NCI-H128 (cell line): ENCODE results near the gene CMTM8.
"Not testable (repeated sequence)": the region's sequence is repeated elsewhere in the genome, so short reads cannot be mapped to it uniquely, and the experiment has no call there.

Experiments used
- DNase-seq: peaks from one replicate; lab custom pipeline; 2025; ENCODE audit not compliant: unreplicated experiment; lab: John Stamatoyannopoulos, UW

The CMTM8 gene

DNA sequence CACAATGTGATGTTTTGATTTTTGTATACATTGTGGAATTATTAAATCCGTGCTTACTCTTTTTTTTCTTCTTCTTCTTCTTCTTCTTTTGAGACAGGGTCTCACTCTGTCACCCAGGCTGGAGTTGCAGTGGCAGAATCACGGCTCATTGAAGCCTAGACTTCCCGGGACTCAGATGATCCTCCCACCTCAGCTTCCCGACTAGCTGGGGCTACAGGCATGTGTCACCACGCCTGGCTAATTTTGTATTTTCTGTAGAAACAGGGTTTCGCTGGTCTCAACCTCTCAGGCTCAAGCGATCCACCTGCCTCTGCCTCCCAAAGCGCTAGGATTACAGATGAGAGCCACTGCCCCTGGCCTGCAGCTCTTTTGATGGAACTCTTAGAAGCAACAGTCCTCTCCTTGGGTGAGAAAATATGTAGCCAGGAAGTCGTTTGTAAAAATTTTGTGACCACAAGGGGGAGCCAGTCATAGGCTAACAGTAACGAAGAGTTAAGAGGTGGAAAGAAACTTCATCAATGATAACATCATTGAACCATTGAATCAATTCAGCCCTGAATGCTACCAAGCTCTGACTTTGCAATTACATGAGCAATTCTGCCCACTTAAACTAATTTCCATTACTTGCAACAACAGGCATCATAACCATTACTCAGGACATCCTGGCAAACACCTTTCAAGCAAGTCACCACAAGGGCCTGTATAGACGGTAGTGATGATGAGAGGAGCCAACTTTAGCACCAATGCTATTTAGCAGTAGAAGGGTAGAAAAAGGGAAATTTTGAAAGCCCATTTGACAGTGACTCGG lies 136.5 kb downstream of the CMTM8 start:
- peak; percentile 8 for DNase-seq

DNA sequence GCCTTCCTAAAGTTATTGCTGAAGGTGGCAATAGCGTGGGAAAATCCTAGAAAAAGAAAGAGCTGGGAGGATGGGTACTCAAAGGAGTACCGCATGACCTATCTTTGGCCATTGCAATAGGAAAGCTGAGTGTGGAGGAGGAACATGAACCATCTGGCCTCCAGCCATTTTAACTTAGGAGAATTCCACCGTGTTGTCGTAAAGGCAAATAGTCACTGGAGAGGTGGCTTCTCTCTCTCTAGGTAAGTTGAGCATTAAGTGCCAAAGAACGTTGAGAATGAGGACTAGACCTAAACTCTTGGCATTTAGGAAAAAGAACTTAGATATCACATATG lies 137.1 kb downstream of the CMTM8 start:
- no peak for DNase-seq

DNA sequence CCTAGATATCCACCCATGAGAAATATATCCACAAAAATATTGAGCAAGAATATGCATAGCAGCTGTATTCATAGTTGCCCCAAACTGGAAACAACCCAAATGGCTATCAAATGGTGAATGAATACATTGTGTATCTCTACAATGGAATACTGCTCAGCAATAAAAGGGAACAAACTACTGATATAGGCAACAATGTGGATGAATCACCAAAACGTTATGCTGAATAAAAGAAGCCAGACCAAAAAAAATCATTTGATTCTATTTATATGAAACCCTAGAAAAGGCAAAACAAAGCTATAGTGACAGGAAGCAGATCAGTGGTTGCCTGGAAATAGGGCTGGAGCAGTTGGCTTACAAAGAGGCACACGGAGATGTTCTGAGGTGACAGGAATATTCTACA lies 137.6 kb downstream of the CMTM8 start:
- no peak for DNase-seq

DNA sequence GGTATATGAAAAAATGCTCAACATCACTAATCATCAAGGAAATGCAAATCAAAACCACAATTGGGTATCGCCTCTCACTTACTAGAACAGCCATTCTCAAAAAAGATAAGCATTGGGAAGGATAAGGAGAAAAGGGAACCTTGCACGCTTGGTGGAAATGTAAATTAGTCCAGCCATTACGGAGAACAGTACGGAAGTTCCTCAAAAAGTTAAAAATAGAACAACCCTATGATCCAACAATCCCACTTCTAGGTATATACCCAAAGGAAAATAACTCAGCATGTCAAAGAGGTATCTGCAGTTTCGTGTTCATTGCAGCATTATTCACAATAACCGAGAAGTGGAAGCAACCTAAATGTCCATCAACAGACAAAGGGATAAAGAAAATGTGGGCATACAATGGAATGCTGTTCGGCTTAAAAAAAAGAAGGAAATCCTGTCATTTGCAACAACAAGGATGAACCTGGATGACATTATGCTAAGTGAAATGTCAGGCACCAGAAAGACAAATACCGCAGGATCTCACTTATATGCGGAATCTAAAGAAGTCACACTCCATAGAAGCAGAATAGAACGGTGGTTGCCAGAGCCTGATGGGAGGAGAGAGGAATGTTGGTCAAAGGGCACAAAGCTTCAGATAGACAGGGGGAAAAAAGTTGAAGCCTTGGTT lies 141.5 kb downstream of the CMTM8 start:
- no peak for DNase-seq

DNA sequence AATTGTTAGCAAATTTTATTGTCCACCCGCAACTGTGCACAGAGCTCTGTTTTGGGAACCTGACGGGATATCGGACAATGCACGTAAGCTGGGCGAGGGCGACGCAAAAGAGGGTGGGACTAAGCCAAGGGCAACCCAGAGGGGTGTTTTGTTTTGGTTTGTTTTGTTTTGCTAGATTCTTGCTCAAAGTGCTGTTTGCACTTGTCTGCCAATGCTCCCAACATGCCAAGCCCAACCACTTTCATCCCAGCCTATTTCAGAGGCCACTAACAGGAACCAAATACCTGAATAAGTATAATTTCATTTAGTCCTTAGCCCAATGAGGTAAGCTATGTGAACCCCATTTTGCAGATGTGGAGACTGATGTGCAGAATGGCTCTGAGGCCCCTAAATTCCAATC lies 143.4 kb downstream of the CMTM8 start:
- no peak for DNase-seq

DNA sequence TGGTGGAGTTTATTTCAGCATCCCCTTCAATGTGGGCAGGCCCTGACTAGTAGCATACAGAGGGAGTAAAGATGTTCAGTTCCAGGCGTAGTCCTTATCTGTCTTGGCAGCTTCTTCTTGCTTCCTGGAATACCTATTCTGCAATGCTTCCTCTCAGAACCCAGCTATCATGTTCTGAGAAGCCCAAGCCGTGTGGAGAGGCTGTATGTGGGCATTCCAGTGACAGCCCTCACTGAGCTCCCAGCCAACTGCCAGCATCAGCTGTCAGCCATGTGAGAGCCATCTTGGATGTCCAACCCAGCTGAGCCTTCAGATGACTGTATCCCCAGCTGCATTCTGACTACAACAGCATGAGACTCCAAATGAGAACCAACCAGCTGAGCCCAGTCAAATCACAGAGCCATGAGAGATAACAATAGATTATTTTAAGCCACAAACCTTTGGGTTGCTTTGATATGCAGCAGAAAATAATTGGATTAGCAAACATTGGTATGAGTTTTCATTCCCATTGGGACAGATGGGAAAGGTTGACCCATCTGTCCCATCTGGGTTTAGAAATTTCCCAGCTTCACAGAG lies 144.7 kb downstream of the CMTM8 start:
- no peak for DNase-seq

DNA sequence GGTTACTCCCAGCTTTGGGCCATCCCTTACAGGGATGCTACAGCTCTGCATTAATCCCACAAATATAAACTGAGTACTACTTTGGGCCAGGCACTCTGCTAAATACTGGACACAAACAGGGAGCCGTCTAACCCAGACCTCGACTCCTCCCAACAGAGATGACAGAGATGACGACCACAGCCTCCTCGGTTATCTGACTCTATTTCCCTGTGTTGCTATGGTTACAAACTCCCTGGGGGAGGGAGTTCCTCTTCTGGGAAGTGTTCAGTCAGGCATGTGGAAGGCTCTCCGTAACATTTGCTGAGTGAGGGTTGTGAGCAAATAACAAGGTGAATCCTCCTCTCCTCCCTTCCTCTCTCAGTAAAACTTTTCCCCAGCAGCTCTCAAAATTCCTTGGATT lies 146.5 kb downstream of the CMTM8 start:
- DNase-seq, result no peak

DNA sequence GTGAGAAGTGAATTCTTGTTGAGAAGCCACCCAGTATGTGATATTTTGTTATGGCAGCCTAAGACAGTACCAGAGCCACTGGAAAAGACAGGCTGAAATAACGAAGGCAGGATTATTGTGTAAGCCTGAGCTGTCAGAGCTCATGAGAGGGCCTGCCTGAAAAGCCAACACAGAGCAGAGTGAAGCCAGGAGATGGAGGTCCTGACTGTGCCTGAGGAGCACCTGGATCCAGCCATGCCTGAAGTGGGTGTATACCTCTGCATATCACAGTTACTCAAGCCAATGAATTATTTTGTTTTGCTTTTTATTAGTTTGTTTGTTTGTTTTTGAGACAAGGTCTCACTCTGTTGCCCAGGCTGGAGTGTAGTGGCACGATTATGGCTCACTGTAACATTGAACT lies 149.0 kb downstream of the CMTM8 start:
- DNase-seq, result no peak

DNA sequence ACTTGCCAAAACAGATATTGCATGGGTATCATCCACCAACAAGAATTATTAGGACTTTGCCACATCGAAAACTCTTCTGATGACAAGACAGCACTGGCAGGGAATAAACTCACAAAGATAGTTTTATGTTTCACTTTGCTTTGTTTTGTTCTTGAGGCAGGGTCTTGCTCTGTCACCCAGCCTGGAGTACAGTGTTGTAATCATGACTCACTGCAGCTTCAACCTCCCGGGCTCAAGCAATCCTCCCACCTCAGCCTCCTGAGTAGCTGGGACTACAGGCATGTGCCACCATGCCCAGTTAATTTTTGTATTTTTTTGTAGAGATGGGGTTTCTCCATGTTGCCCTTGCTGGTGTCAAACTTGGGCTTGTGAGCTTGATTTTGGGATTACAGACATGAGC lies 151.1 kb downstream of the CMTM8 start:
- not testable (repeated sequence) for DNase-seq

DNA sequence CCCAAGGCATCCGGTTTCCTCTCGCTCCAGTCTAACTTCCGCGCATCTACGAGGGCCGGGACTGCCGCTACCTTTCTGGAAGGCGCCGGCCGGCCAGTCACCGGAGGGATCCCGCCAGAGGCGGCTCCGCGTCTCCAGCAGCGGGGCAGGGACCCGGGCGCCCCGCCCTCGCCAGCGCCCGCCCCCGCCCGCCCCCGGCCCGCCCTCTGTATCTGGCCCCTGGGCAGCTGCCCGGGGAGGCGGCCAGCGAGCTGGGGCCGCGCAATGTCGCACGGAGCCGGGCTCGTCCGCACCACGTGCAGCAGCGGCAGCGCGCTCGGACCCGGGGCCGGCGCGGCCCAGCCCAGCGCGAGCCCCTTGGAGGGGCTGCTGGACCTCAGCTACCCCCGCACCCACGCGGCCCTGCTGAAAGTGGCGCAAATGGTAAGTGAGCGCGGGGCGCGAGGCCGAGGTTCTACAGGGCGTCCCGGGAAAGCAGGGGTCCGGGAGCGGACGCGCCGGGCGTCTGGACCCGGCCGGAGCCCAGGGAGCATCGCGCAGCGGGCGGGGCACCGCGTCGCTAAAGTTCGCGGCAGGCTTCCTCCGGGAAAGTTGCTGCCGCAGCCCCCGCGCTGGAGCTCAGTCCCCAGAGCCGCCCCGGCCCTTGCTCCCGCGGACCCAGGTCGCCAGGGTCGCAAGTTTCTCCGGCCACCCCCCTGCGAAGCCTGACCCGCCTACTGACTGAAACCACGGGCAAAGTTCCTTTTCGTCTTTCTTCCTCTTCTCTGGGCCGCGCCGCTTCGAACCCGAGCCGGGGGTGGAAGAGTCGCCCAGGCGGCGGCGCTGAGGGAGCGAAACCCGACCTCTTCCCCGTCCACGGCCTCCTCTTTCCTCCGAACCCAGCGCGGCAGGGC lies 153.4 kb downstream of the CMTM8 start, which contains the start of gene CMTM7:
CMTM7 (plus strand) TSS at position 211 of the 893 bp plus-strand sequence; CDS start at position 265, 54 bp downstream.
- no peak for DNase-seq

DNA sequence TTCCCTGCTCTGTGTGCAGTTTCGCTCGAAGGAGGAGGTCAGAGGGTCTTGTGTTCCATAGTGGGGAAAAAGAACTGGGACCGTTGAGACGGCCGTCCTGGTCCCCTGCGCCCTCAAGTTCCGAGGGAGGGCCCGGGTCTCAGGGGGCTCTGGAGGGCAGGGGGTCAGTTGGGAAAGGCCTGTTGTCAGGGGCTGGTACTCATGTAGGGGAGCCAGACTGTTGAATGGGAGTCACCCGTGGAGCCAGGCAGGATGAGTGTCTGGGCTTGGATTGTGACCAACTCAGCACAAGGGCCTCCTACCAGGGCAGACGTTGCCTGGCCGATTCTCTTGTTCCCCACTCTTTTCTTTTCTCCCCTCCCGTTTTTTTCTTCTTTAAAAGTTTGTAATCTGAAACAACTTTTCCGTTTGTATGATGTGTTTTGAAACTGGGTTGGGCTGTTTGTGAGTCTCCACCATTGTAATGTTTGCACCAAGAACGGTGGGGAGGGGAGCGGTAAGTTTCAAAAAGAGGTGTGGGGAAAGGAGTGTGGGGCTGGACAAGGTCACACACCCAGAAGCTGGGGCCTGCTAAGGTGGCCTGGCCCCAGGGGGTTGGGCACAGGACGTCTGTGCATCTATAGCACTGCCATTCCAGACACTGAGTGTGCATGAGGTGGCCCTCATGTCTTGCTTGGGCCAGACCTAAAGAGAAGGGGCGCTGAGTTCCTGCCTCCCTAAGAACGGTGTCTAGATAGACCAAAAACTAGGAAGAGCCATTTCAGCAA lies 154.2 kb downstream of the CMTM8 start:
- DNase-seq, result no peak

DNA sequence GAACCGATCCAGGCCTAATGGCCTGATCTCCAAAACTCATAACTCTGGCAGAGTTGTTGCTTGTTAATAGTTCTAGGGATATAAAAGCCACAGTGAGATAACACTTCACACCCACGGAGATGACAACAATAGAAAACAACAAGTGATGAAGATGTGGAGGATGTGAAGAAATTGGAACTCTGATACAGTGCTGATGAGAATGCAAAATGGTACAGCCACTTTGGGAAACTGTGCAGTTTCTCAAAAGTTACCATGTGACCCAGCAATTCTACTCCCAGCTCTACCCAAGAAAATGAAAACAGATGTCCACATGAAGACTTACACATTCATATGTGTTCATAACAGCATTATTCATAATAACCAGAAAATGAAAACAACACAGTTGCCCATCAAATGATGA lies 157.0 kb downstream of the CMTM8 start:
- DNase-seq, result no peak

DNA sequence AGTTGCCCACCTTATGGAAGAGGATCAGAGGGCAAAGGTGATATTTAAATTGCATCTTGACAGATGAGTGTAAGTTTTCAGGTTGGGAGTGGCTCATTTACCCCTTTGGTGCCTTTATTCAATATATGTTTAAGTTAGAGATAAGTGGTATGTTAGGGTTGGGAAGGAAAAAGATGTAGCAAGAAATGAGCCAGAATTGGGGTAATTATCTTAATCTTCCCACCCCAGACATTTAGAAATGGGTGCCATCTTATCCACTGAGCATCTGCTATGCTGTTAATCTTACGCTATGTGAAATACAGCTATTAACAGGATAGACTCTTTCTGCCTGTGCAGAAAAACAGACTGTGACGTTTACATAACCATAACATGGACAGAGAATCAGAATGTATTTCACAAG lies 159.5 kb downstream of the CMTM8 start:
- DNase-seq, result no peak

DNA sequence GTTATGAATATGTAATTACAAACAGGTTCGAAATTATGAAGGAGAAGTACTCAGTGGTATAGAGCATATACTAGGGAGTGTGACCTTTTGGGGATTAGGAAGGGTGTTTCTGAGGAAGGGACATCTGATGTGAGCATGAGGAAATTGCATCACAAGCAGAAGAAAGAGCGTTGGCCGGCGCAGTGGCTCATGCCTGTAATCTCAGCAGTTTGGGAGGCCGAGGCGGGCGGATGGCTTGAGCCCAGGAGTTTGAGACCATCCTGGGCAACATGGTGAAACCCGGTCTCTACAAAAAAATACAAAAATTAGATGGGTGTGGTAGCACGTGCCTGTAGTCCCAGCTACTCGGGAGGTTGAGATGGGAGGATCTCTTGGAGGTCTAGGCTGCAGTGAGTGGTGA lies 160.1 kb downstream of the CMTM8 start:
- DNase-seq, result no peak

DNA sequence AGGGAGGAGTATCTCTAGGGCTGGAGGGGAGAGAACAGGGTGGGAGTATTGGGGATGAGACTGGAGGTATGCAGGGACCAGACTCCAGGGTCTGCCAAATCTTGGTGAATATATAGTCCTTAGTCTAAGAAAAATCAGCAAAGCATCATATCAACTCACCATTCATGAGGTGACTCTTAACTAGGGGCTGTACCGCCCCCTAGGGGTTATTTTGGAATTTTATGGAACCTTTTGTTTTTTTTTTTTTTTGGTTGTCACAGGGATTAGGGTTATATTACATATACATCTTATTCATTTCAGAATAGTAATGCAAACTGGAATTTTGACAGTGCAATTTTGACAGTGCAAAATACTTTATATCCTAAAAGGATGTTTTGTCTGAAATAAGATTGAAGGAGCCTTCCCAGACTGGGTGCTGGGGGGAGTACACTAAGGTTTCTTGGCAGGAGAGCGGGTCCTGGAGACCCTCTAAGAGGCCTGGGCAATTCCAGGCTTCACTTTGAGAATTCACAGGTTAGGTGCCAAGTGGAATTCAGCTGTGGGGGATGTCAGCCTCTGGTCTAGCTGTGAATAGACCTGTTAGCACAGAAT lies 160.6 kb downstream of the CMTM8 start:
- no peak for DNase-seq

DNA sequence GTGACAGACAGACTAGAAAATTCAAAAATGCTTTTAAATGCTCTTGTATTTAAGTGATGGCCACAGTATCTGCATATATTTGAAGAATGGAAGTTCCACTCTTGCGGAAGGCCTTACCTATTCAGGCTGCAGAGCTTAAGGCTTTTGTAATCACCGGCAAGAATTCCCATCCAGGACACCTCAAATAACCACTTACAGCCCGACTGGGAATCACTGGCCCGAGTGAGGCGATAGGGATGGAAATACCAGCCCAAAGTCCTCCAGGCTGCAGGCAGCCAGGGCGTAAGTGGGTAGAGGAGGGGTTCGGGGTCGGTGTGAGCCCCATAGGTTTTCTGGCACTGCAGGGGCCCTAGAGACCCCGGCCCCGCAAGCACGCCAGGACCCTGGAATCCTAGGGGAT lies 162.6 kb downstream of the CMTM8 start:
- DNase-seq, result no peak

DNA sequence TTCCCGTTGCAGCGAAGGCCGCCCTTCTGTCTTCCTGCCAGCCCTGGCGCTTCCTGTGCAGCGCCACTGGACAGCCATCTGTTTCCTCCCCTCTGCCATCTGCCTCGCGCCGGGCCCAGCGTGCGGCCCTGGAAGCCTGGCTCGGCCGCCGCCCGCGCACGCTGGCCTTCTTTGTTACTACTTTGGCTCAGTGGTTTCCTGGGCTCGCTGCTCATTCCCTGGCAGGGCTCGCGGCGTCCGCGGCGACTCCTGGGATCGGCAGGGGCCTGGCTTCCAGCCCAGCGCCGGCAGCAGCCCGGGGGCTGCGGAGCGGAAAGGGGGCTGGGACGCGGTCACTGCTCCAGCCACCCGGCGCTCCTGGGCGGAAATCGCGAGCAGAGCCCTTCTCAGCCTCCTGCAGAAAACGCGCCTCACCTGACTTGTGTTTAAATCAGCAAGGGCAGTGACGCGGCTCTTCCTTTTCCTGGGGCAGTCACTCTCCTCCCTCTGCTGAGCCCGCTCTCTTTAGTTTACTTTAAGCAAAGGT lies 163.1 kb downstream of the CMTM8 start:
- no peak for DNase-seq

DNA sequence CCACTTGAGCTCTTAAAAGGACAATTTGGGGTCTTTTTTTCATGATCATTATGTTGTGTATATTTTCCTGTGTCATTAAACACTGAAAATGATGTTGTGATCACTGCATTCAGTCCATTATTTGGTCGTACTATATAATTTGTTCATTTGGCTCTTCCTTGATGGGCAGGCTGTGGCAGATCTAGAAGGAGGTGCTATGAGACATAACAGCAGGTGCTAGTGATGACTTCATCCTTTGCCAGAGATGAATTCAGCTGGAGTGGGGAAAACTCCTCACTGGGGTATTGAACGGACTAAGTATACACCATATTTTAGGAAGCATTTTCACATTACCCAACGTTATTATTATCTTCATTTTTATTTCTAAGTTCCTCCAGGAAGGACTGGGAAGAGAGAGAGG lies 165.2 kb downstream of the CMTM8 start:
- no peak for DNase-seq

DNA sequence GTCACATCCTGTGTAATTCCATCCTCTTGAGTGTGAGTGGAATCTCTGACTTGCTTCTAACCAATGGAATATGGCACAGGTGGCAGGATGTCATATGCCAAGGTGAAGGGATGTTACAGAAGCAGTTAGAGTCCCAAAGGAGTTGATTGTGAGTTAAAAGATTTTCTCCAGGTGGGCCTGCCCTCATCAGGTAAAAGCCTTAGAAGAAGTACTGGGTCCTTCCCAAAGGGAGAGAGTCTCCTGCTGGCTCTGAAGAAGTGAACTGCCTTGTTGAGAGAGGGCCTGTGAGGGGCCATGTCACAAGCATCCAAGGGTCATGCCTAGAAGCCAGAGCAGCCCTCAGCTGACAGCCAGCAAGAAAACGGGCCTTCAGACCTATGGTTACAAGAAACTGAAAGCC lies 166.2 kb downstream of the CMTM8 start:
- DNase-seq, result no peak

DNA sequence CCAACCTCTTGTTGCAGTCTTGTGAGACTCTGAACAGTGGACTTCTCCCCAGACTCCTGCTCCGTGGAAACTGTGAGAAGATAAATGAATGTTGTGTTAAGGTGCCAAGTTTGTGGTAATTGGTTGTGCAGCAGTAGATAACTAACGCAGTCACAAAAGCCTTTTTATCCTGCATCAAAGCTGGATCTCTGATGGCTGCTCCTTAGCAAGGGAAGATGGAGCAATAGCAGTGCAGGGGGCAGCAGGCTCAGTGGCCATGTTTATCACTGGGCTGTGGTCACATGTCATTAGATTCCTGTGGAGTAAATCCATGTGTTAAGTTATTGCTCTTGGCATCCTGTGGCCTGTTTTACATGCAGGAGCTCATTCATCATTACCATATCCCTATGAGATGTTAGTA lies 166.7 kb downstream of the CMTM8 start:
- no peak for DNase-seq
